AG09319 (cell line): Measurements from ENCODE around the gene DPP7.
A peak's percentile ranks its signal among the peaks of the same experiment; 100 is the strongest.
"Not testable (repeated sequence)": the region's sequence is repeated elsewhere in the genome, so short reads cannot be mapped to it uniquely, and the experiment has no call there.

Source experiments
- DNase-seq: peaks from one replicate; pipeline ENCODE4 v3.0.0-alpha.2; 2010; ENCODE audit warnings: low read depth; ENCODE audit errors: extremely low read depth
- CTCF ChIP-seq: IDR thresholded peaks from 2 replicates; pipeline ENCODE4 v1.5.1; 2011; ENCODE audit warnings: low read depth, mild to moderate bottlenecking, inconsistent platforms, low read length, moderate library complexity

DPP7 gene

GRCh38 chr9:137064880-137065164 is 49.7 kb downstream of the DPP7 start:
- DNase-seq, result no peak
- no peak for TF ChIP-seq CTCF

GRCh38 chr9:137064027-137064879 is 50.3 kb downstream of the DPP7 start:
- peak; percentile 96 for TF ChIP-seq CTCF
- DNase-seq, result no peak

DNA sequence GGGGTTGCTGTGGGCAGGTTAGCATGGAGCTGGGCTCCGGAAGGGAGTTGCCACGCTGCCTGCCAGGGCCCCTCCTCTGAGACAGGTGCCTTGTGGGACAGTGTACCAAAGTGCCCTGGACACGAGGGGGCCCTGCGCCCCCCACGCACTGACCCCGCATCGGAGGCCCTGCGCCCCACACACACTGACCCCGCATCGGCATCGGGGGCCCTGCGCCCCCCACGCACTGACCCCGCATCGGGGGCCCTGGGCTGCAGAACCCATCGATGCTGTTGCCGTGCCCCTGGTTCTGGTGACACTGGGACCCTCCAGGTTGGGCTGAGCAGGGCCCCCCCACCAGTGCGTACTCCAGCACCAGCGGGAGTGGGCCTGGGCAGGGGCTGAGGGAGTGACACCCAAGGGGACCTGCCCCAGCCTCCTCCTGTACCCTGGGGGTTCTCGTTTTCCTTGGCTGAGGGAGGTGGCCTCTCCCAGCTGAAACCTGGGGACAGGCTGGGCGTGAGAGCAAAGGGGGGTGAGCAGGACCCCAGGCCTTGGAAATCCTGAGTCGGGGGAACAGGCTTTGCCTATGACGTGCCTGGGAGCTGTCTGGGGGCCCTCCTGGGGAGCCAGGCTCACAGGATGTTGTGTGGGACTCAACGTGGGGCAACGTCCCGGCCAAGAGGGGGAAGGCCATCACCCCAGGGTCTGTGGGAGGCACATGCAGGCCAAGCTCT is 51.1 kb downstream of the DPP7 start:
- DNase-seq, result no peak
- TF ChIP-seq CTCF, result no peak

GRCh38 chr9:137062798-137063197 is 51.7 kb downstream of the DPP7 start:
- not testable (repeated sequence) for DNase-seq

GRCh38 chr9:137062384-137062783 is 52.1 kb downstream of the DPP7 start:
- no peak for DNase-seq
- no peak for TF ChIP-seq CTCF
